ENCODE results near the gene KIAA0753.

Gene KIAA0753

DNA sequence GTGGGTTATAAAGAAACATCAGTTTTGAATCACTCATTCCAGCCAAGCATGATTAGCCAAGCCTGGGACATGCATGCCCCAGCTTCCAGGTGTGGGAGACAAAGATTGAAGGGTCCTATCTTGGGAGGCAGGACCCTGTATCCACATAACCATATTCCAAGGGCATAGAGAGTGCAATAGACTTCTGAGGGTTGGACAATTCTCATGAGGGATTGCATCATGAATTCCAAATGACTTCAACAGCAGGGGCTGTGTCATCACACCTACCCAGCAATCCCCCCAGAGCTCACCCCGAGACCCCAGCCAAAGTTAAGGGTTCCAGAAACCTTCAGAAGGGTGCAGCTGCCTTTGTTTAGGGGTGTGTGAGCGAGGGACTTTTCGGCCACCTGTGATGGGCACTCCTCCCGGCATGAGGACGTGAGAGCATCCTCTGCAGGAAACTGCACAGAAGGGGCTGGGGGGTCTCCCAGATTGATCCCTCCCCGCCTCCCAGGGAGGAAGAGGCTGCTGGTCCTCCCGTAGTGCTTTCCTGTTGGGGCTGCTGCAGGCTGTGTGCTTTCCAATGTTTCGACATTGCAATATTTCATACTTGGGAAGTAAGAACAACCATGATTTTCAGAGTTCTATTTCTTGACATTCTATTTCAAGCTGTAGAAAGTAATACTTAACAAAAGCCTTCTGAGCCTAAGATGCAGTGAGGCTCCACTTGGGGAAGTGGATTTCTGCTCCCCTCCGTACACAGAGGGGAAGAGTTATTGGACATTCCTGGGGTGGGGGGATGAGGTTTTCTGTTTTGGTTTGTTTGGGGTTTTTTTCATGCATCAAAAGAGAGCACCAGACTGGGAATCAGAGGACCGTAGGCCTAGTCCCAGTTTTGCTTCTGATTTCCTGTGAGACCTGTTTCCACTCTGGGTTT, 70.9 kb downstream of the KIAA0753 start:
- H3K27me3 ChIP-seq (ENCODE audit: low read length) = no peaks in the 10 kb centered on the region
- no peaks in the 10 kb centered on the region for H4K20me1 ChIP-seq (ENCODE audit: low read depth, low read length)
- no peak overlapping the region for H3K9ac ChIP-seq (ENCODE audit: low read length)
- H3K36me3 ChIP-seq (ENCODE audit: low read length) = no peaks in the 10 kb centered on the region
- H3K4me2 ChIP-seq (ENCODE audit: low read depth, low read length, poor library complexity, severe bottlenecking) = no peak overlapping the region
- no peak for TF ChIP-seq EZH2phosphoT487 (conservative IDR thresholded peaks at IDR 0.05; ENCODE audit: low read length)
- no peak for TF ChIP-seq CTCF (IDR thresholded peaks at IDR 0.05; ENCODE audit: insufficient read depth, low read length, poor library complexity, severe bottlenecking)
- H3K9me2 ChIP-seq (replicated peaks; ENCODE audit: insufficient read depth, low read length) = no peaks in the 10 kb centered on the region
- no peak overlapping the region for H3K4me3 ChIP-seq (ENCODE audit: insufficient read depth, low read length, poor library complexity, severe bottlenecking)
- no peak overlapping the region for H2AFZ ChIP-seq (ENCODE audit: low read depth, low read length, severe bottlenecking)
- no peaks in the 10 kb centered on the region for H3K79me2 ChIP-seq (ENCODE audit: insufficient read depth, low read length)
- H3F3A ChIP-seq (ENCODE audit: insufficient read depth) = no peaks in the 10 kb centered on the region
- no peak overlapping the region for H3K27ac ChIP-seq (ENCODE audit: low read depth, low read length)
- no peaks in the 10 kb centered on the region for H3K9me3 ChIP-seq (ENCODE audit: insufficient read depth, low read length)

DNA sequence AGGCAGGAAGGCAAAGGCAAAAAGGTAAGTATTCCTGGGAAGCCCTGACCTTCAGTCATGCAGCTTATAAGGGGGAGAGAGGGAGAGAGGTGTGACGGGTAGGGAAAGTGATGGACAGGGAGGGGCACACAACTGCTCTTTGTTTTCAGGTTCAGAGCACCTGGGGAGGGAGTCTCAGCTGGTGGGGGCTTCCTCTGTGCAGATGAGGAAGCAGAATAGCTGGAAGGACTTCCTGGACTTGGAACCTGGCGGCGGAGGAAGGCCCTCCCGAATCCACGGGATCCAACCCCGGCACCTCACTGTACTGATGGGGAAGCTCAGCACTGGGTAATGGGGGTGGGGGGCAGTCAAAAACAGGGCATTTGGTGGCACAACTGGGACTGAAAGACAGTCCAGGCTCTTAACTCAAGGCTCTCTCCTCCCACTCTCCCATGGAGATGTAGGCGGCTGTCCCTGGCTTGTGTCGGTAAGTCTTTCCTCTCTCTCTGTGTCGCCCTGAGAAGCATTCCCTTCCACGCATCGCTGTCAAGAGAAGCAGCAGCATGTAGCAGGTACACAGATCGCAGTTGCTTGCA, 72.2 kb downstream of the KIAA0753 start:
- no peak overlapping the region for H3K9ac ChIP-seq (ENCODE audit: low read length)
- H2AFZ ChIP-seq (ENCODE audit: low read depth, low read length, severe bottlenecking) = no peak overlapping the region
- H3K27me3 ChIP-seq (ENCODE audit: low read length) = no peaks in the 10 kb centered on the region
- H3K9me3 ChIP-seq (ENCODE audit: insufficient read depth, low read length) = no peaks in the 10 kb centered on the region
- no peaks in the 10 kb centered on the region for H3K79me2 ChIP-seq (ENCODE audit: insufficient read depth, low read length)
- TF ChIP-seq CTCF (IDR thresholded peaks at IDR 0.05; ENCODE audit: insufficient read depth, low read length, poor library complexity, severe bottlenecking) = no peak
- TF ChIP-seq EZH2phosphoT487 (conservative IDR thresholded peaks at IDR 0.05; ENCODE audit: low read length) = no peak
- no peaks in the 10 kb centered on the region for H3K36me3 ChIP-seq (ENCODE audit: low read length)
- no peak overlapping the region for H3K27ac ChIP-seq (ENCODE audit: low read depth, low read length)
- no peaks in the 10 kb centered on the region for H4K20me1 ChIP-seq (ENCODE audit: low read depth, low read length)
- H3K9me2 ChIP-seq (replicated peaks; ENCODE audit: insufficient read depth, low read length) = no peaks in the 10 kb centered on the region
- no peak overlapping the region for H3K4me3 ChIP-seq (ENCODE audit: insufficient read depth, low read length, poor library complexity, severe bottlenecking)
- H3K4me2 ChIP-seq (ENCODE audit: low read depth, low read length, poor library complexity, severe bottlenecking) = no peak overlapping the region
- H3F3A ChIP-seq (ENCODE audit: insufficient read depth) = no peaks in the 10 kb centered on the region

GRCh38 chr17:6567528-6568183, 72.9 kb downstream of the KIAA0753 start:
- no peaks in the 10 kb centered on the region for H3F3A ChIP-seq (ENCODE audit: insufficient read depth)
- H3K27me3 ChIP-seq (ENCODE audit: low read length) = no peaks in the 10 kb centered on the region
- no peaks in the 10 kb centered on the region for H3K9me3 ChIP-seq (ENCODE audit: insufficient read depth, low read length)
- no peaks in the 10 kb centered on the region for H3K36me3 ChIP-seq (ENCODE audit: low read length)
- no peak overlapping the region for H2AFZ ChIP-seq (ENCODE audit: low read depth, low read length, severe bottlenecking)
- TF ChIP-seq CTCF (IDR thresholded peaks at IDR 0.05; ENCODE audit: insufficient read depth, low read length, poor library complexity, severe bottlenecking) (no peak), EZH2phosphoT487 (conservative IDR thresholded peaks at IDR 0.05; ENCODE audit: low read length) (no peak)
- H3K9me2 ChIP-seq (replicated peaks; ENCODE audit: insufficient read depth, low read length) = no peaks in the 10 kb centered on the region
- no peak overlapping the region for H3K27ac ChIP-seq (ENCODE audit: low read depth, low read length)
- H3K9ac ChIP-seq (ENCODE audit: low read length) = no peak overlapping the region
- no peaks in the 10 kb centered on the region for H3K79me2 ChIP-seq (ENCODE audit: insufficient read depth, low read length)
- H3K4me2 ChIP-seq (ENCODE audit: low read depth, low read length, poor library complexity, severe bottlenecking) = no peak overlapping the region
- no peaks in the 10 kb centered on the region for H4K20me1 ChIP-seq (ENCODE audit: low read depth, low read length)
- no peak overlapping the region for H3K4me3 ChIP-seq (ENCODE audit: insufficient read depth, low read length, poor library complexity, severe bottlenecking)
